Endothelial cell of umbilical vein (primary cell): ENCODE data around the gene TAF13. TPM values are rescaled to one million over a fixed set of nuclear protein-coding genes. Genes with fewer than 3 reads are reported as not detected.

Experiments
- BruUV-seq: library from RNA; stranded (reverse); fragments of 400-500 nt; replicated peaks from 2 replicates; lab custom pipeline; 2021; lab: Mats Ljungman, UMichigan
- CTCF ChIA-PET: fragments of 300-600, 350-600 bp; sonication (Branson Sonifier 250); formaldehyde crosslinking; loops from one replicate; lab custom pipeline; 2021; ENCODE audit warnings: antibody characterized with exemption, inconsistent platforms; lab: Charles Lee
- POLR2A ChIA-PET: fragments of 300-600, 350-600 bp; sonication (Branson Sonifier 250); formaldehyde crosslinking; loops from one replicate; lab custom pipeline; 2021; ENCODE audit warnings: antibody characterized with exemption, inconsistent platforms; lab: Charles Lee
- DNase-seq: peaks from one replicate; pipeline ENCODE4 v3.0.0-alpha.2; 2011; ENCODE audit warnings: low read depth, low spot score
- FAIRE-seq: peaks from 2 replicates; lab custom pipeline; 2011; peaks lifted over from hg19 to GRCh38; lab: Jason Lieb, UNC
- H2AFZ ChIP-seq: 2 replicates; pipeline ENCODE4 v1.6.0; 2012; ENCODE audit warnings: low read depth, low read length, control low read depth, inconsistent platforms
- H3K27ac ChIP-seq: 2 replicates; pipeline ENCODE4 v1.5.1; 2011; ENCODE audit warnings: low read depth, mild to moderate bottlenecking, control low read depth, low read length, moderate library complexity; ENCODE audit not compliant: insufficient read depth
- H3K27me3 ChIP-seq, 2 experiments: 2 replicates each; pipeline versions ENCODE4 v1.6.0 to v1.6.1; 2011; ENCODE audit warnings: low read length in 2 of 2, mixed read lengths in 1 of 2; ENCODE audit not compliant: control insufficient read depth in 2 of 2, insufficient read depth in 2 of 2
- H3K36me3 ChIP-seq, 2 experiments: 2 replicates in 1 of 2; 3 replicates in 1 of 2; pipeline ENCODE4 v1.5.1; 2011; ENCODE audit warnings: low read length in 2 of 2, mild to moderate bottlenecking in 1 of 2, moderate library complexity in 1 of 2; ENCODE audit not compliant: control insufficient read depth in 2 of 2, insufficient read depth in 2 of 2; ENCODE audit errors: extremely low read depth in 1 of 2
- H3K4me1 ChIP-seq: 3 replicates; pipeline ENCODE4 v1.5.1; 2011; ENCODE audit warnings: mild to moderate bottlenecking, low read length; ENCODE audit not compliant: control insufficient read depth, insufficient read depth; ENCODE audit errors: extremely low read depth
- H3K4me2 ChIP-seq: 2 replicates; pipeline ENCODE4 v1.6.1; 2011; ENCODE audit warnings: low read length, control low read depth, mixed read lengths; ENCODE audit not compliant: insufficient read depth
- H3K4me3 ChIP-seq, 3 experiments: fragments of 200-600 bp in 1 of 3; sonication (generic), shearing (Covaris generic) in 1 of 3; replicated peaks in 1 of 3; 2 replicates each; pipeline ENCODE4 v1.5.1; 2011 to 2016; ENCODE audit warnings: control low read depth in 3 of 3, low read length in 3 of 3, mild to moderate bottlenecking in 2 of 3, inconsistent platforms in 1 of 3, low read depth in 1 of 3, moderate library complexity in 1 of 3; ENCODE audit not compliant: insufficient read depth in 1 of 3
- H3K79me2 ChIP-seq: 2 replicates; pipeline ENCODE4 v1.6.0; 2012; ENCODE audit warnings: low read length, inconsistent platforms; ENCODE audit not compliant: control insufficient read depth, insufficient read depth
- H3K9ac ChIP-seq: replicated peaks from 2 replicates; pipeline ENCODE3; 2011; ENCODE audit warnings: low read length, control low read depth; ENCODE audit not compliant: insufficient read depth; ENCODE audit errors: extremely low read depth
- H3K9me1 ChIP-seq: replicated peaks from 3 replicates; pipeline ENCODE4 v1.6.0; 2011; ENCODE audit warnings: mild to moderate bottlenecking, low read length; ENCODE audit not compliant: control insufficient read depth, insufficient read depth; ENCODE audit errors: extremely low read depth
- H3K9me3 ChIP-seq: replicated peaks from 2 replicates; pipeline ENCODE4 v1.5.1; 2012; ENCODE audit warnings: low read length, inconsistent platforms; ENCODE audit not compliant: control insufficient read depth, insufficient read depth
- H4K20me1 ChIP-seq: replicated peaks from 2 replicates; pipeline ENCODE3; 2011; ENCODE audit warnings: mild to moderate bottlenecking, low read length; ENCODE audit not compliant: control insufficient read depth, insufficient read depth; ENCODE audit errors: extremely low read depth
- CTCF ChIP-seq, 2 donors: IDR thresholded peaks; 1 replicate in 1 of 2; 2 replicates in 1 of 2; pipeline ENCODE4 v1.5.1; 2011; ENCODE audit warnings: low read length in 2 of 2, mild to moderate bottlenecking in 2 of 2, moderate library complexity in 2 of 2, control low read depth in 1 of 2, inconsistent platforms in 1 of 2, low read depth in 1 of 2; ENCODE audit not compliant: insufficient read depth in 1 of 2; ENCODE audit errors: extremely low read depth in 1 of 2
- EZH2 ChIP-seq: IDR thresholded peaks from 2 replicates; pipeline ENCODE4 v1.6.1; 2012; ENCODE audit warnings: borderline replicate concordance, low read depth, mild to moderate bottlenecking, moderate library complexity, low read length, inconsistent platforms; ENCODE audit not compliant: severe bottlenecking
- FOS ChIP-seq: IDR thresholded peaks from 2 replicates; pipeline ENCODE4 v1.6.1; 2011; ENCODE audit warnings: mild to moderate bottlenecking, low read length, moderate library complexity, borderline replicate concordance; ENCODE audit not compliant: insufficient read depth
- GATA2 ChIP-seq: IDR thresholded peaks from 2 replicates; pipeline ENCODE4 v1.7.0; 2011; ENCODE audit warnings: low read depth, mild to moderate bottlenecking, moderate library complexity, mixed read lengths, low read length; ENCODE audit not compliant: insufficient read length, insufficient read depth
- JUN ChIP-seq: IDR thresholded peaks from 2 replicates; pipeline ENCODE4 v1.6.1; 2011; ENCODE audit warnings: borderline replicate concordance, low read depth; ENCODE audit not compliant: insufficient read length, insufficient read depth
- MAX ChIP-seq: IDR thresholded peaks from 2 replicates; pipeline ENCODE4 v1.6.1; 2011; ENCODE audit not compliant: insufficient read depth, insufficient read length
- MYC ChIP-seq: IDR thresholded peaks from one replicate; pipeline ENCODE4 v1.6.1; 2011; ENCODE audit warnings: mild to moderate bottlenecking, low read depth, low read length
- POLR2A ChIP-seq: IDR thresholded peaks from 2 replicates; pipeline ENCODE4 v1.6.1; 2012; ENCODE audit warnings: low read depth, mild to moderate bottlenecking, control low read depth, low read length
- POLR2AphosphoS5 ChIP-seq: IDR thresholded peaks from 2 replicates; pipeline ENCODE4 v1.6.1; 2012; ENCODE audit warnings: low read depth, mild to moderate bottlenecking, control low read depth, low read length, moderate library complexity; ENCODE audit not compliant: insufficient read depth
- dilution Hi-C: fragments of 300-500 bp; cut with MboI; formaldehyde crosslinking; loops from one replicate; pipeline ENCODE4 v1.15.0; 2019; ENCODE audit warnings: low sequenced_read_pairs; ENCODE audit not compliant: extremely low pct_ligation_motif_present
- intact Hi-C: fragments of 100-400 bp; cut with micrococcal nuclease; formaldehyde crosslinking; loops from one replicate; pipeline ENCODE4 v1.10.0; 2022
- polyA plus RNA-seq, 4 experiments: library from polyadenylated mRNA; depleted of rRNA in 3 of 4; stranded (reverse) in 3 of 4; unstranded in 1 of 4; fragments of >200 nt; gene quantifications; 2 replicates each; pipeline versions ENCODE4 v1.2.1 to v1.2.3, GENCODE V29; 2011 to 2012; ENCODE audit warnings: missing spikeins in 1 of 4
- total RNA-seq: library from RNA; stranded (reverse); gene quantifications from 2 replicates; pipeline ENCODE4 v1.2.3, GENCODE V29; 2021

Gene TAF13
- total and polyA plus RNA-seq, 2 donors (not counting 3 experiments of a cell fraction or from before 2014, with no cell fraction given) = 14.8 to 42.3 TPM

- Histone ChIP-seq H3K9me3 (no peaks in the 10 kb centered on the region), H3K9ac (no peak overlapping the region), H3K4me2 (no peak overlapping the region), H4K20me1 (no peaks in the 10 kb centered on the region), H3K79me2 (peaks cover 12% of the 10 kb centered on the region), H3K27ac (no peak overlapping the region), H3K4me1 (no peaks in the 10 kb centered on the region), H3K9me1 (no peaks in the 10 kb centered on the region), H2AFZ (no peak overlapping the region), H3K27me3 (no peaks in the 10 kb centered on the region), H3K4me3 (no peak overlapping the region), H3K36me3 (no peaks in the 10 kb centered on the region)
- no peak for TF ChIP-seq MAX
- no peak for TF ChIP-seq GATA2
- no peak for TF ChIP-seq EZH2
- TF ChIP-seq JUN = no peak
- no peak for TF ChIP-seq POLR2AphosphoS5
- no peak for DNase-seq
- dilution Hi-C loops = no loop called here
- intact Hi-C loops = no loop called here
- ChIA-PET POLR2A (interaction anchor here (0.5 to 1.4 kb wide), 2 partner anchors 14 to 50 kb away, joined by 3 to 5 read pairs; partner anchors contain the start of gene WDR47), CTCF (interaction anchor here (0.6 to 2.4 kb wide), 16 partner anchors 10 to 84 kb away, joined by 3 to 16 read pairs (median 4); partner anchors contain the start of gene WDR47)
- no peak for FAIRE-seq
- BruUV-seq = no TSS peak
These were observed 48.0 kb downstream of the TAF13 start for GRCh38 chr1:109027841-109028240.

GRCh38 chr1:109025694-109026093 lies 50.1 kb downstream of the TAF13 start:
- H2AFZ ChIP-seq = no peak overlapping the region
- no peak overlapping the region for H3K9ac ChIP-seq
- no peaks in the 10 kb centered on the region for H3K9me1 ChIP-seq
- intact Hi-C loops = no loop called here
- H3K9me3 ChIP-seq = no peaks in the 10 kb centered on the region
- no peaks in the 10 kb centered on the region for H3K36me3 ChIP-seq
- DNase-seq (no peak), FAIRE-seq (no peak)
- no peak overlapping the region for H3K4me2 ChIP-seq
- dilution Hi-C loops = no loop called here
- H3K27me3 ChIP-seq = no peaks in the 10 kb centered on the region
- H3K4me3 ChIP-seq = no peak overlapping the region
- POLR2A ChIA-PET = no interaction called here
- CTCF ChIA-PET = no interaction called here
- H3K27ac ChIP-seq = no peak overlapping the region
- no peaks in the 10 kb centered on the region for H4K20me1 ChIP-seq
- no peaks in the 10 kb centered on the region for H3K4me1 ChIP-seq
- peaks cover 12% of the 10 kb centered on the region for H3K79me2 ChIP-seq
- no TSS peak for BruUV-seq
- TF ChIP-seq MAX (no peak), EZH2 (no peak), GATA2 (no peak), CTCF (IDR thresholded peaks at IDR 0.05; ENCODE audit: extremely low read depth in 1 of 2, insufficient read depth in 1 of 2, low read depth in 1 of 2, low read length in 2 of 2) (no peak), POLR2AphosphoS5 (no peak), JUN (no peak), MYC (no peak), FOS (no peak), POLR2A (no peak)
